ENCODE results near the gene SARM1. TPM values are rescaled to one million over a fixed set of nuclear protein-coding genes. Genes with fewer than 3 reads are reported as not detected.

Gene SARM1
- 3.9 and 7.2 TPM in 2 replicates for total RNA-seq

GRCh38 chr17:28371245-28372202 lies at the start of gene SARM1:
SARM1 (plus strand) TSS chr17:28371694; CDS start chr17:28372033, 339 bp downstream.

GRCh38 chr17:28335201-28335958 lies 36.1 kb upstream of the SARM1 start, which contains the start of the genes IFT20 and TNFAIP1:
IFT20 (minus strand) TSS chr17:28335472; CDS start chr17:28331985, 3,487 bp downstream.
TNFAIP1 (plus strand) TSS chr17:28335761; CDS start chr17:28339522, 3,761 bp downstream.

GRCh38 chr17:28357061-28357900 lies 14.2 kb upstream of the SARM1 start, which contains the start of gene POLDIP2:
POLDIP2 (minus strand) TSS chr17:28357527; CDS start chr17:28357448, 79 bp downstream.

GRCh38 chr17:28364665-28365363 lies 6.7 kb upstream of the SARM1 start, which contains the start of gene SEBOX:
SEBOX (minus strand) TSS chr17:28365199; CDS start chr17:28365151, 48 bp downstream.

GRCh38 chr17:28370035-28370743 lies 1.3 kb upstream of the SARM1 start, which contains the start of gene VTN:
VTN (minus strand) TSS chr17:28370307; CDS start chr17:28370203, 104 bp downstream.

GRCh38 chr17:28405632-28406472 lies 34.4 kb downstream of the SARM1 start, which contains the start of gene SLC46A1:
SLC46A1 (minus strand) TSS chr17:28406212; CDS start chr17:28406114, 98 bp downstream.

Other genes with a start within 250 kb of the SARM1 start
- 4.3 and 10.1 TPM in 2 replicates for gene TMEM97, start 52.5 kb upstream of the SARM1 start, total RNA-seq
- gene IFT20, start 36.2 kb upstream of the SARM1 start, total RNA-seq: 61.6 and 72.7 TPM in 2 replicates
- 13.2 and 16.9 TPM in 2 replicates for gene TNFAIP1, start 35.9 kb upstream of the SARM1 start, total RNA-seq
- 47.1 and 62.3 TPM in 2 replicates for gene POLDIP2, start 14.2 kb upstream of the SARM1 start, total RNA-seq
- gene SEBOX, start 6.5 kb upstream of the SARM1 start, total RNA-seq: not detected in 2 replicates
- 0.09 TPM in 1 of 2 replicates, not detected in the other for gene VTN, start 1.4 kb upstream of the SARM1 start, total RNA-seq
- gene SLC46A1, start 34.5 kb downstream of the SARM1 start, total RNA-seq: 1.9 and 4.0 TPM in 2 replicates
- not detected in 2 replicates for gene SLC13A2, start 102.0 kb downstream of the SARM1 start, total RNA-seq
- not detected in 2 replicates for gene FOXN1, start 134.7 kb downstream of the SARM1 start, total RNA-seq
- gene UNC119, start 180.9 kb downstream of the SARM1 start, total RNA-seq: 22.5 and 23.4 TPM in 2 replicates
- gene PIGS, start 199.8 kb downstream of the SARM1 start, total RNA-seq: 26.6 and 49.2 TPM in 2 replicates
- 35.7 and 53.3 TPM in 2 replicates for gene ALDOC, start 205.2 kb downstream of the SARM1 start, total RNA-seq
- 2.6 and 7.1 TPM in 2 replicates for gene SPAG5, start 227.3 kb downstream of the SARM1 start, total RNA-seq
- 2.0 and 3.8 TPM in 2 replicates for gene RSKR, start 242.5 kb downstream of the SARM1 start, total RNA-seq

Measured in bronchial smooth muscle cell (primary cell).